Limb (tissue), 2 donors: ENCODE results near the gene SKP2.

ENCODE experiments used
- DNase-seq, 2 donors: peaks; one replicate each; pipeline ENCODE4 v3.0.0-alpha.2; 2016; ENCODE audit errors: extremely low spot score in 2 of 2

The SKP2 gene

GRCh38 chr5:36199620-36200019, 47.7 kb downstream of the SKP2 start:
- no peak for DNase-seq

- no peak for DNase-seq
Measured at GRCh38 chr5:36200513-36200912, 48.6 kb downstream of the SKP2 start.

- DNase-seq, result no peak
Measured at GRCh38 chr5:36202521-36202961, 50.6 kb downstream of the SKP2 start.

- DNase-seq, result no peak
Measured at GRCh38 chr5:36205329-36205728, 53.4 kb downstream of the SKP2 start.

- DNase-seq, result no peak
Measured at GRCh38 chr5:36206913-36207312, 55.0 kb downstream of the SKP2 start.

GRCh38 chr5:36208786-36209185, 56.9 kb downstream of the SKP2 start:
- no peak for DNase-seq

GRCh38 chr5:36209664-36210063, 57.8 kb downstream of the SKP2 start:
- no peak for DNase-seq

- DNase-seq, result no peak
Measured at GRCh38 chr5:36214436-36214835, 62.5 kb downstream of the SKP2 start.

GRCh38 chr5:36215910-36216309, 64.0 kb downstream of the SKP2 start:
- DNase-seq, result no peak

GRCh38 chr5:36217567-36217966, 65.7 kb downstream of the SKP2 start:
- no peak for DNase-seq

- no peak for DNase-seq
Measured at GRCh38 chr5:36217988-36218387, 66.1 kb downstream of the SKP2 start.

GRCh38 chr5:36222620-36223019, 70.7 kb downstream of the SKP2 start:
- no peak for DNase-seq

- no peak for DNase-seq
Measured at GRCh38 chr5:36227046-36227445, 75.1 kb downstream of the SKP2 start.

GRCh38 chr5:36228505-36228904, 76.6 kb downstream of the SKP2 start:
- DNase-seq, result no peak

GRCh38 chr5:36230151-36230790, 78.4 kb downstream of the SKP2 start:
- DNase-seq, result no peak

GRCh38 chr5:36232533-36232932, 80.6 kb downstream of the SKP2 start:
- DNase-seq, result no peak
